NCI-H1694 (cell line): Measurements from ENCODE around the gene EPB41L4A.
A peak's percentile ranks its signal among the peaks of the same experiment; 100 is the strongest.

ENCODE experiments used
- DNase-seq: peaks from one replicate; lab custom pipeline; 2025; lab: John Stamatoyannopoulos, UW

Gene EPB41L4A

DNA sequence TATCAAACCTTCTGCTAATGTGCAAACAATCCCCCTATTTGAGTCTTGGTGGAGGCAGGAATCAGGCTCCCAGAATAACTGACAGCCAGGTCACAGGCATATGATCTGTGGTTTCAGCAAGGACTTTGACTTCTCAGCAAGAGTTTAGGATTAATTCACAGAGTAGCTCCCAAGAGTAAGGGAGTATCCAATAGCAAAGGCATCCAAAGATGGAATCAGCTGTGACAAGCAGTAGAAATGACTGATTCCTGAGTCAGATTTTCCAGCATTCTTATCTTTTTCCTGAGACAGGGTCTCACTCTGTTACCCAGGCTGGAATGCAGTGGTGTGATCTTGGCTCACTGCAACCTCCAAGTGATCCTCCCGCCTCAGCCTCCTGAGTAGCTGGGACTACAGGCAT is 108.3 kb downstream of the EPB41L4A start:
- DNase-seq, result no peak

DNA sequence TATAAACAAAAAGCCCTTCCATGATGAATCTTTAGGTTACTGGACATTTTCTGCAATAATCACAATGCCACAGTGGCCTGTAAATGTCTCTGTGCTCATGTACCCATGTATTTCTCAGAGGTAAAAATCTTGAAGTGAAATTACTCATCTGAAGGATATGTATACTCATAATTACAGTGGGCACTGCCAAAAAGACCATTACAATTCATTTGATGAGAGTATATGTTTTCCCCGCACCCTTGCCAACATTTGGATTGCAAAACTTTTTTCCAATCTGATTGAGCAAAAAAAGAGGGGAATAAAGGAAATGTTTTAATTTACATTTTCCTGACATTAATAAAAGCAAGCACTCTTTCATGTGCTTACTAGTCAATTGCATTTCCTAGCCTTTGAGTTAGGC is 110.5 kb downstream of the EPB41L4A start:
- DNase-seq, result no peak

DNA sequence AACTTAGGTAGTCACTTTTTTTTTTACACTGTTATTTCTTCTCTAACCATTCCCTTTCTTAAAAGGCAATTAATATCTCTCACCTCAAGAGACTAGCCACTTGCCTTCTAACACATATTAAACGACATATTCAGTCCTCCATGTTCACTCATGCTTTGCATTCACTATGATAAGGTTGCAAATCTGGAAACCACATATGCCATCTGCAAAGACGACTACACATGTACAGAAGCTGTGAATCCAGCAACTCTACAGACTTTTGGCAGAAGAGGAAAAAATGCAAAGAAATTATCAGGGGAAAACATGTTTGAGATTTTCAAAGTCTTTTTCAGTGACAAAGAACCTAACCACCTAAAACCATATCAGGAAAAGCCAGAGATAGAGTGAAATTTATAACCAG is 112.1 kb downstream of the EPB41L4A start:
- no peak for DNase-seq

DNA sequence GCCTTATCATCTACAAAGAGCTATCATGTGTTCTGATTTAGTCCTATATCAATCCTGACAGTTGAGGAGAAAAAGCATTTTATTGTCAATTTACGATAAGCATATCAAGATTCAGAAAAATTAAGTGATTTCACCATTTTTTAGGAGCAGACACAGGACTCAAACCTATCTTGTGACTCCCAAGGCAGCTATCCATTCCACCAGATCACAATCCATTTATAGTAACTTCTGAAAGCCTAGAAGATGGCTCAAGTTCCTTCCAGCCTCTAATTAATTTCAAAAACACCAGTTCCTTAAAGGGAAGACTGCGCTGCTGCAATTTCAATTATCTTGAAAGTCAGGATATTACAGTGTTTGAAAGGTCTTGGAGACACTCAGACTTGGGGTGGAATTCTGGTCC is 114.3 kb downstream of the EPB41L4A start:
- no peak for DNase-seq

DNA sequence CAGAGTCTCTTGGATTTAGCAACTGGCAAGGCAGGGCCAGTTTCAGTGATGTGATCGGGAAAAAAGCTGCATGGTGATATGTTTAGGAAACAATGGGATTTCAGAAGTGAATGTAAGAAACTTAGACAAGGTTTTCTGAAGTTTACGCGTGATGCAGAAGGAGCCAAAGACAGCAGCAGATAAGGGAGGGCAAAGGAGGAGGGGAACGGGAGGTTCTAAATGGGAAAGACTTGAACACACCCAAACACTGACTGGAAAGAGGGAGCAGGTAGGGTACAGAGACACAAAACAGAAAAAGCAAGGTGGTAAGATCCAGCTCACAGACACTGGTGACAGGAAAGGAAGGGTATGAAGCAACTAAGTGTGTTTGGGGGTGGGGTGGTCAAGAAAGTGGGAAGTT is 115.4 kb downstream of the EPB41L4A start:
- DNase-seq, result no peak

DNA sequence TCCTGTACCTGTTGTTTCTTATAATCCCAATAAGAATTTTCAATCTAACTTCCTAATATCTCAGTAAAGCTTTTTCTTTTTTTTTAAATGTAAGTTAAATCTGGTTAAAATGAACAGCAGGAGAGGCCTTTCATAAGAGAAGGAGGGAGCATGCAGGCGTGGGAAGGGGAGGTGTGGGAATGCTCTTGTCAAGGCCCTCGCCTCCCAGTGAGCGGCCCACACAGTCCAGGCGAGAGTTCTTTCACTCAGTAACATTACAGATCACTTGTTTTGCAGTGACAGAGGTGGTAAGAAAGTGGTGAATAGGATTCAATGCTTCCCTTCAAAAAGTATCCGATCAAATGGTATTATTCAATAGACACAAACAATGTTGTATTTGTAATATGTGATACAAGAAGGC is 125.0 kb downstream of the EPB41L4A start:
- no peak for DNase-seq

DNA sequence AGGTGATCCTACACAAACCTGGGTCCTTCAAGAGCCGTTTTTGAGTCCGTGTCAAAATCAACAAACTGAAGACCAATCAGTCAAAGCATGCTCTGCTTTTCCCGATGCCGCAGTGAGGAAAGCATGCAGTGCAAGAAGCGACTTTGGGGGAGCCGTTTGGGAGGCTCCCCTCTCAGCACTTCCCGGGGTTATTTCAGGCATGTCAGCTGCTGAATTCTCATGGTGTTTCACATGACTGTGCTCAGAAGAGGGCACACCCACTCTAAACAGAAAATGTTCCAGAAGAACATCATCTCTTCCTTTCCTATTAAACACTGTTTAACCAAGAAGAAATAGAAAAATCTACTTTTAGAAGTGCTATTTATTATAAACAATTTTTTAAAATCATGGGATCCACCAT is 125.5 kb downstream of the EPB41L4A start:
- no peak for DNase-seq

DNA sequence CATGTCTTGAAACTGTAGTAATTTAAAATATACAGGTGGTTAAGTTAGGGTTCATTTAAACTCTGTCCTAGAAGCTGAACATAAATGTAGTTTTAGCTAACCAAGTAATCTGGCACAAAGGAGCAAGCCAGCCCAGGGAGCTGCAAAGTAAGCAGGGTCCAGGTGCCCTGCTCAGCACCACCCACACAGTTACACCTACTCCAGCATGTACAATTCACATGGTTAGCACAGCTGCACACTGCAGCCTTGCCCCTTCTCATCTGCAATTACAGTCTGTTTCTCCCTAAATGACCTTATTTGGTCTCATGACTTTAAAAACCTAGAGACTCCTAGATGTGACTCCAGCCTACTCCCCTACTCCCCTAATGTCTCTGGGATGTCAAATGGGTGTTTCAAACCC is 128.4 kb downstream of the EPB41L4A start:
- DNase-seq, result no peak

DNA sequence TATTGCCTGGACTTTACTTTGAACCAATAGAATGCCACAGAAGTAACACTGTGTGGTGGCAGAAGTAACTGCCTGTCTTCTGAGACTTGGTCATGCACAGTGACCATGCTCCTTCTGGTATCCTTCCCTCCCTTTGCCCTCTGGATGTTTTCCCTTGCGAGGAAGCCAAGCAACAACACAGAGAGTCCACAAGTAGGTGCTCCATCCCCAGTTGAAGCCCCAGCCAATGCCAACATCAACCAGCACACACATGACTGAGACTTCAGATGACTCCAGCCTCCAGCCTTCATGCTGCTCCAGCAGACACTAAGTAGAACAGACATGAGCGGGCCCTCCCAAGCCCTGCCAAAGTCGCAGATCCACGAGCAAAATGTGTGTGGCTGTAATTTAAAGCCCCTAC is 129.6 kb downstream of the EPB41L4A start:
- no peak for DNase-seq

DNA sequence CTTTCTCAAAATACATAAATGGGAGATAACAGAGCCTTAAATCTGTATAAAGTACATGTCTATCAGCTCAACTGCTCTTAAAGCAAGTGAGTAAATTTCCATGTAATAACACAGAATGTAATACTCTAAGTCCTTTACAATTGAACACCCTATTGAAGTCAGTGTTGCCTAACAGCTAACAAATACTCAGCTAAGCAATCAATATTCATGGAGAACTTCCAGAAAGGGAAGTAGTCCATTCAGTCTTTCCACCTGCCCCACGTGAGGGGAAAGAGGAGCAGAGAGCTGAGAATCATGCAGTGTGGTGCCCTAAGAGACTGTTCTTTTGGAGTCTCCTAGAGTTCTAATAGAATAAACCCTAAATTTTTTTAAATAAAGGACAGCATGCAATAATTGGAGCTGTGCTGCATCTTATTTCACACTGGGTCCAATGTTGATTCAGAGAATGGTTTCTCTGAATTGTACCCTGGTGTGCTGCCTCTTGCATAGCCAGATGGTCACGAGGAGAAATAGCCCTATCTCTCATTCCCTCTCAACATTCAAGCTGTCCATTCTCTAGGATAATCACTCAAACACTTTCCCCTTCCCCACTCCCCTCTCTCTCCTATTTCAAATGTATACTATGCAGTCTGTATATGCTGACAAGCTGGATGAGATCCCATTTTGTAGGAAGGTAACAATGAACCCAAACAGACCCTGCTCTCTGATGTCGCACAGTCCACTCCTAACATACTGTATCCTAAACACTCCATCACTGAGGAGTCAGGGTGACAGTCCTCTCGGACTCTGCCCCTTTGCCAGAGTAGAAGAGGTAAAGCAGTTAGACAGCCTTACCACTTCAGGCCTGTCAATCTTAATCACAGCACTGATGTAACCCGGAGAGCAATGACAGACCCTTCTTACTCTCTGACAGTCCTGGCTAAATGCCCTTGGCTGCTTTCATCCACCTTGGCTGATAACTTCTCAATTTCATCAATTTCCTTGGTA is 134.8 kb downstream of the EPB41L4A start:
- DNase-seq, result no peak

DNA sequence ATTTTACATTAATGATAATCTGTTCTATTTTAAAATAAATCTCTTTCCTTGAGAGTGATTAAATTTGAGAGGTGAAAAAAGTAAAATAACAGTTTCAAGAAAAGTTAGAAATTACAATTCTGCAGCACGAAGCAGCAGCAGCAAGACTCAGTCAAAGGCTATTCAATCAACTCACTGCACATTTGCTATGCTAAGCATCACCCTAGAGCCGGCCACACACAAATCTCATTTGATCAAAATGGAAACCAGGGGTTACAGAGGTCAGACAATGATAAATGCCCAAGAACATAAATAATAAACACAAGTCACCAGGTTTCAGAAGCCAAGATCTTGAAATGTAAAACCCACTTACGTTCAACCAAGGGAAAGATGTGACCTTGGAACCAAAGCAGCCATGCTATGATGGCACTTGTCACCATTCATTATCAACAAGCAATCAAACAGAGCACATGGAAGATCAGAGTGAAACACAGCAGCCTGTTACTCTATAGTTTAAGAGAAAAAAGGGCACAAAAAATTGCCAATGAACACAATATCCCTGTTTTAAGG is 136.0 kb downstream of the EPB41L4A start:
- DNase-seq, result no peak

DNA sequence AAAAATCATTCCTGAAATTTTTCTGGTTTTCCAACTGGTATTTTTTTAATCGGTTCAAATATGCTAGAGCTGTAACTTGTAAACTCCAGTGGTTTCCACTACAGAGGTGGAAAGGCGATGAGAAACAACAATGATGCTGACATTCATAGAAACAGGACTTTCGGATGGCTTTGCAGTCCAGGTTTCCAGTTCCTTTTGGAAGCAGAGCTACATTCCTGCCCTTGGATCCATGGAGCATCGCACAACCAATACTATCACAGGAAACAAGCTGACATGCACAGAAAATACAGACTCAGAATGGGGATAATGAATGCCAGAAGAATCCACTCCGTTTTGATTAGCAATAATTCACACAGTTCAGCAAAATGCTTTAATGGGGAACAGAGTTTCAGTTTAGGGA is 140.0 kb downstream of the EPB41L4A start:
- no peak for DNase-seq

DNA sequence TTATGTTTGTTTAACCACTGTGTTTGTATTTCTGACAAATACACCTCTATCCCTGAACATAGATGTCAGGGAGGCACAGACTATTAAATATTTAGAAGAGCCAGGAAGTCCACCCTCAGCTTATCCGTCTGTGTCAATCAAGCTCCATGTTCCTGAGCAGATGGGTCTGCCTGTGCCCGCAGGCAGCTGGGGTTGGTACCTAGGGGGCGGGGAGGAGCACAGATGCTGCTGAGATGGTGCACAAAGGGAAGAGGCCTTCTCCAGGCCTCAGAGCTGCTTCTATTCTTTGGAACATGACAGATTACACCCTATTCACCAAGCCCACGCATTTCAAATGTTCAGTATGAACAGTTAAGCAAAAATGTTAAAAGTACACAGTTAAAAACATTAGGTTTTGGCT is 142.1 kb downstream of the EPB41L4A start:
- DNase-seq, result peak; percentile 53

DNA sequence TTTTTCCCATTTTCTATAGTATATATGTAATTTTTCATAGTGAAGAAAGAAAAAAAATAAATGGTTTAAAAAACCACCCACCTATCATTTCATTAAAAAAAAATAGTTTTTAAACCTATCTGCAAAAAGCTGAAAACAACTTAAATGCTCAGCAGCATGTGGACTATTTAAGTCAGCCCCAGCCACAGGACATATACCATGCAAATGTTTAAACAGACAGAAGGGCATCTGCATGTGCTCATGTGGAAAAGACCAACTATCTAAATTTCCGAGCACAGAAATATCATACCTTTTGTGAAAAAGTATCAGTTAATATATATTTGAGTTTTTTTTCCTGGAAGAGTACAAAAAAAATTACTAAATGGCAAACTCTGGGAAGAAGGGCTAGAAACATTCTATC is 143.4 kb downstream of the EPB41L4A start:
- no peak for DNase-seq

DNA sequence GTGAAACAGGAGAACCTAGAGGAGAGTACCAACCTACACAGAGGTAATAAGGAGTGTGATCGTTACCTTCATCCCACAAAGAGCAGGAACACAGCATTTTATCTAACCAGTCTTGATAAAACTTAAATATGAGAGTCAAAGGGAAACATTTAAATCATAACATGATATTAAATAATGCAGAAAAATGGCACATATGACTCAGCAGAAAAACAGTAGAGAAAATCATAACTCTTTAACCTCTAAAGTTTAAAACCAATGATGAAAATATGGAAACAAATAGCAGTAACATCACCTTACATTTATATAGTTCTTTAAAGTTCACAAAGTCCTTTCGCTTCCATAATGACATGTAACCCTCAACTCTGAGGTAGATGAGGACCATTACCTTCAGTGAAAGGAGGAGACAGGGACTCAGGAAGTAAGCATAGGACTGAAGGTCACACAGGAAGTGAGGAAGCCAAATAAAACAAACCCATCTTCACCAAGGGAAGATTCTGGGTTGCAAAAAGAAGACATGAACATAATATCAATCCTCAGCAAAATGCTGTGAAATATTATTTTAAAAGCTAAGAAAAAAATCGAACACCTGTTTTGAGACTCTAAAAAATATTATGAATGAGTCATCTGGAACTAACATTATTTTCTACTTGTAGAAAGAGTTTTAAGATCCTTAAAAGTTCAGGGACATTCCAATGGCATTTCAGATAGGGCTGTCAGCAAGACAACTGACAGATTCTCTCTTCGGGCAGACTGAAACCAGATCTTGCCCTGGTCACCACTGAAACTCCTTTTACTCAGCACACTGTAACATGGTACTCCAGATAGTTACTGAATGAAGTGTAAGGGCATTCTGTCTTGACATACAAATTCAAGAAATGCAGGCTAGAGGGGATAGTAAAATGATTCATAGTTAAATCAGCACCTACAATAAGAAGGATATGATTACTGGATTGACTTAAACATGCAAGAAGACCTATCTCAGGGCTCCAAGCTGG is 148.5 kb downstream of the EPB41L4A start:
- no peak for DNase-seq

DNA sequence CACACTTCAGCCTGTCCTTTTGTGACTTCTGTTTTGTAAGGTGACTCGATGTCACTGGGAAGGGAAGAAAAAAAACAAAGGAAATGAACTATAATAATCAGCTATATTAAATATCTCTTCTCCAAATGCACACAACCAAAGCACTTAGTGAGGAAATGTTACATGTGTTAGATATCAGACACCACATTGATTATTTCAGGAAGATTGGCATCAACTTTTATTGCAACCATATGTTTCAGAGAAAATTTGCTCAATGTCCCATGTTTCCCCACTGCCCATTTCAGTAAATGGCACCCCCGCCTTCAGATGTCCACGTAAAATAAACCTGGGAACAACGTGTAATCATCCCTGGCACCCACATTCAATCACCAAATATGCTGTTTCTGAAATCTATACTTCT is 151.8 kb downstream of the EPB41L4A start:
- no peak for DNase-seq

DNA sequence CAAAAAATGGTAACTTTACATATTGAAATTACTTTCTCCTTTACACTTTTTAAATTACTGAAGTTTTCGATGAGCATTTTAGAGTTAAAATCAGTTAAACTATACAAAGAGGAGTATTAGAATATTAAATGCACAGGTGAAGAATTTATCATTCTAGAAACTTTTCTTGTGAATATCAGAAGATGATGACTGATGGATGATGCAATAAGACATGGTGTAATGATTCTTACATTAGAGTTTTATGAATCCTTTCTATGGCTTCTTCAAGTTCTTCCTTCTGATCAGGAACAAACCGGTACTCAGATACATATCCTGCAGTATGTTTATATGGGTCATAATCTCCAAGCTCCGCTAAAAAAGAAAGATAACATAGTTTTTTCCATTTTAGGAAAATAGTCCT is 154.4 kb downstream of the EPB41L4A start:
- no peak for DNase-seq

DNA sequence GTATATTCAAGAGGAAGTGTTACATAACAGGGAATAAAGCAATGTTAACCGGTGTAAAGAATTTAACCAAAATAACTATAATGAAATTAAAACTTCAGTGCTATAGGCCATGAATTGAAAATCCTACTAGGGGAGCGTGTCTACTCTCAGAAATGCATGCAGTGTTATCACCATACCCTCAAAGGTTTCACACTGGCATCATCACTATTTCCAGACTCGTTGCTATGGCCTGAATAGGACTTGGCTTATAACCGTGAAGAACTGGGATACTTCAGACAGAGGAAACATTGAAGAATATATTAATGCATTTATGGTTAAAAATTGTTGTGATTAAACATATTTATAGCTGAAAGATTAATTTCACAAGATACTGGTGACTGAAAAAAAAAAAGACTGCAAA is 154.9 kb downstream of the EPB41L4A start:
- DNase-seq, result no peak

DNA sequence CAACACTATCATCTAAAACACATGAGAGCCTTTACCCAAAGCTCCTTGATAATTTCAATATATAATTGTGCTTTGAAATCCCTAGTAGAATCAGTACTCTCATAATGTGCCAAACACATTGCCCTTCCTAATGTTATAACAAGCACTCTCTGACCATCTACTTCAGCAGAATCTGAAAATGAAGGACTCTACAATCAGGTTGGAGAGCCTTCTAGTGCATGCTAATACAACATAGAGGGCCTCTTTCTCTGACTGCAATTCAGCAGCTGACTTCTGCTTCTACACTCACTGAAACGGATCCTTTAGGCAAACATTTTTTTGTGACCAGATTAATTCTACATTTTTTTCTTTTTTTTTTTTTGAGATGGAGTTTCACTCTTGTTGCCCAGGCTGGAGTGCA is 155.6 kb downstream of the EPB41L4A start:
- no peak for DNase-seq

DNA sequence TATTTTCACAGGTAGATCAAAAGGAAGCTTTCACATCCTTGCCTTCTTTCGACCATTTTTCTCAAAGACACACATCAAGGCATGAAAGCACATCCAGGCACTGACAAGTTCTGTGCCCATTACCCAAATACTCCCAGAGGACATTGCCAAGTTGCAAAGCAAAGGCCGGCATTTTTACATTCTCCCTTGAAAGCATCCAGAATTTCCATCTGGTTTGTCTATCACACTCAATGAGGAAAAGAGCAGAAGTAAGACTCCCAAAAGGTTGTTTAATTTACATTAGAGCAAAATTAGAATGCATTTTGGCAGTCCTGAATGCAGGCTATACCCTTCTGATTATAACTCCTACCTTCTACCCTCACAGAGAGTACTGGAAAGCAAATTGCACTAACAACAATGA is 160.5 kb downstream of the EPB41L4A start:
- no peak for DNase-seq

DNA sequence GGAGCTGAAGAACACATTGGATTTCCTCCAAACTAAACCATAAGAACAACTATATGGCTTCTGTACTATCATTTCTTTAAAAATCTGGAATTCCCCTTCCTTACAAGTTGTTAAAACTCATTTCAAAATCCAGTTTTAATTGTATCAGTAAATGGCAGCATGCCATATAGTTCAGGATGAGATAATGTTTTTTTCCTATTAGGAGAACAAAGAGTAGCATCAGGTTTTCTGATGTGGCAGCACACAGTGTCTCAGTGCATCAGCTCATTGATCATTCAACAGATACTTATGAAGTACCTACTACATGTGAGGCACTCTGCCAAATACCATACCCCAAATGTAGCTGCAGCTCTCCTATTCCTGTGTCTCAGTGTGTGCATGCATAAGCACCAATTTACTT is 161.1 kb downstream of the EPB41L4A start:
- DNase-seq, result no peak

DNA sequence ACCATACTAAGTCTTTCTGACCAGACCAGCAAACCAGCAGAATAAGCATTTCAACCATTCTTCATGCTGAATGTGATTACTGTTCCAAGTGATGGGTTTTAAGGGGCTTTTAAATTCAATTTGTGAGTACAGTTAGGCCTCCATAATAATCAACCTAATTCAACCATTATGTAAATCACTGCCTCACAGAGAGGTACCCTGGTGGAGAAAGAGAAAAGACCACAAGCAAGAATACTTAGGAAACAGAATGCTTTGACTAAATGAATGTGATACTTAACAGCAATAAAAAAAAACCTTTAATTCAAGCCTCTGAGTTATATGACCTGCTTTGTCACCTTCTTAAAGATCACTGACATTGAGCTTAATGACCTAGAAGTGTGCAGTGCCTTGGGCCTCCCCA is 162.1 kb downstream of the EPB41L4A start:
- no peak for DNase-seq

DNA sequence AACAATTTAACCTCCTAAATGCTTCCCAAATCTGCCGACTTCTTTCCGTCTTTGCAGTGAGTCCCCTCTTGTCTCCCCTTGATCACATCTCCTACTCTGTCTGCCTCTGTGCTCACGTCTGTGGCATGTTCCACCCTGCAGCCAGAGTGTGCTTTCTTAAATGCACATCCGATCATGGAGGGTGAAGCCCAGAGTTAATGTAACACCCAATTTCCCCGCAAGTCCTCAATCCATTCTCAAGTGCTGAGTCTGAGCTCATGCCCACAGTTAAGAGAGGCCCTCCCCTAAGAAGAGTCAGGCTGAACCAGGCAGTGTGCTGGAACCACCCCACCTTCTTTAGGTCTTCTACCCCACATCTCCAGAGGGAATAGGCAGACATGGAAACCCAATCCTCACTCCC is 164.8 kb downstream of the EPB41L4A start:
- no peak for DNase-seq
